GM10266 (cell line): ENCODE results near the gene DCPS.

Experiments
- DNase-seq: peaks from one replicate; pipeline ENCODE4 v3.0.0; 2012; ENCODE audit errors: extremely low spot score
- CTCF ChIP-seq: IDR thresholded peaks from 2 replicates; pipeline ENCODE4 v1.5.1; 2012; ENCODE audit warnings: mild to moderate bottlenecking, low read depth; ENCODE audit not compliant: control insufficient read depth, insufficient read depth; ENCODE audit errors: missing control alignments

The DCPS gene

GRCh38 chr11:126355926-126356897 is 52.4 kb downstream of the DCPS start:
- peak; percentile 47 for DNase-seq
- TF ChIP-seq CTCF = no peak

- TF ChIP-seq CTCF = no peak
- DNase-seq = no peak
These were observed 53.4 kb downstream of the DCPS start for GRCh38 chr11:126357055-126357962.

- TF ChIP-seq CTCF = no peak
- no peak for DNase-seq
These were observed 54.3 kb downstream of the DCPS start for GRCh38 chr11:126357969-126358762.

GRCh38 chr11:126358763-126359160 is 54.9 kb downstream of the DCPS start:
- no peak for DNase-seq
- no peak for TF ChIP-seq CTCF

DNA sequence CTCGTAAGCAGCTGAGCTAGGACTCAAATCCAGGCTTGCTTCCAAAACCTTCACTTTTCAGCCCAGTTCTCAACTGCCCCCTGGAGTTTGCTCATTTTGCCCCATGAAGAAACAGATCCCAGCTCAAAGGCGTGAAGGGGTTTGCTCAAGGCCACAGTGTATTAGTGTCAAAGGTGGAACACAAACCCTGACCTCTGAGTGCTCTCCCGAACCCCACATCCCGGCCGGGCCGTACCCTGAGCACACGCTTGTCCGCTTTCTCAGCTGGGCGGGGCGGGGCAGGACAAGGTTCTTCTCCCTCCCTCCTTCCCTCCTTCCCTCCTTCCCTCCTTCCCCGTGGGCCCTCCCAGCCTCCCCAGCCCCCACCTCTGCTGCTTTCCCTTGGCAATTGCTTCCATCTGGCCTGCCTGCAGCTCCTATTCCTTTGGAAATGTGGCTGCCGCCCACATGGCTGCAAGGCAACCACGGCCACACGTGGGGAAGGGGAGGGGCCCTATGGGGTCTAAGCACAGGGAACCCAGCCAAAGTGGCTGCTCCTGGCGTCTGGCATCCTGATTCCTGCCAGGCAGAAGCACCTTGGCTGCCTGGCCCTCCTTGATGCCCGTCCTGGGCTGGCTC is 55.7 kb downstream of the DCPS start:
- no peak for TF ChIP-seq CTCF
- no peak for DNase-seq

DNA sequence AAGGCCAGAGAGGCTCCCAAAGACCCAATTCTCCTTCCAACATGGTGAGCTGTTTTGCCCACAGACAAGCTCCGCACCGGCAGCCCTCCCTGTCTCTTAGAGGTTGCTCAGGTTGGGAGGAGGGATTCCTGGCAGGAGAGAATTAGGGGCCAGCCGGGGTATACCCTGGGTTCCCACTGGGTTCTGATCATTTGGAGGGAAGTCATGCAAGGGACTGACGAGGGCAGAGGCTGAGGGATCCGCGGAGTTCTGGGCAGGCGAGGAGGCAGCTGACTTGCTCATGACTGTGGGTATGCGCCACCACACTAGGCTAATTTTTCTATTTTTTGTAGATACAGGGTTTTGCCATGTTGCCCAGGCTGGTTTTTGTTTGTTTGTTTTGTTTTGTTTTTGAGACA is 56.2 kb downstream of the DCPS start:
- DNase-seq = no peak
- no peak for TF ChIP-seq CTCF
